Measurements from ENCODE around the gene OTC. TPM values are rescaled to one million over a fixed set of nuclear protein-coding genes. Genes with fewer than 3 reads are reported as not detected.

OTC gene
- total RNA-seq, 1 donor from 2014 or later = 0.71 TPM

DNA sequence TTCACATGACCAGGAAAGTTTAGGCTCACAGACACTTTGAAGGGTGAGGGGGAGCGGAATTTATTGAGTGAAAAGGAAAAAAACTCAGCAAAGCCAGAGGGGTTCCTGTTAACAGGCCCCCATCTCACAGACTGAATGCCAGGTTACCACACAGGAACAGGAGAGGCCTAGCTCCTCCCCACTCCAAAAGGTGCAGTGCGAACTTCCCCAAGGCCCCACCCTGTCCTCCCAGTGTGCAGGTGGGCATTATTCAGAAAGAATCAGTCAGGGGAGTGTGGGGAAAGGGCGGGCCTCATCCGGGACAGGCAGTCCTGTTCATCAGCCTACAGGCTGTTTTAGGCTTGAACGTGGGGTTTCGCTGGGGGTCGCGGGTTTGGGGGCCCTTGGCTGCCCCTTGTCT lies 4.0 kb downstream of the OTC start:
- no peaks in the 10 kb centered on the region for H3K27me3 ChIP-seq (ENCODE audit: low read depth)
- no peak overlapping the region for H3K4me3 ChIP-seq
- H3K9me3 ChIP-seq = no peaks in the 10 kb centered on the region
- DNase-seq = no peak
- no peak overlapping the region for H3K27ac ChIP-seq
- TF ChIP-seq, protein P1, sequence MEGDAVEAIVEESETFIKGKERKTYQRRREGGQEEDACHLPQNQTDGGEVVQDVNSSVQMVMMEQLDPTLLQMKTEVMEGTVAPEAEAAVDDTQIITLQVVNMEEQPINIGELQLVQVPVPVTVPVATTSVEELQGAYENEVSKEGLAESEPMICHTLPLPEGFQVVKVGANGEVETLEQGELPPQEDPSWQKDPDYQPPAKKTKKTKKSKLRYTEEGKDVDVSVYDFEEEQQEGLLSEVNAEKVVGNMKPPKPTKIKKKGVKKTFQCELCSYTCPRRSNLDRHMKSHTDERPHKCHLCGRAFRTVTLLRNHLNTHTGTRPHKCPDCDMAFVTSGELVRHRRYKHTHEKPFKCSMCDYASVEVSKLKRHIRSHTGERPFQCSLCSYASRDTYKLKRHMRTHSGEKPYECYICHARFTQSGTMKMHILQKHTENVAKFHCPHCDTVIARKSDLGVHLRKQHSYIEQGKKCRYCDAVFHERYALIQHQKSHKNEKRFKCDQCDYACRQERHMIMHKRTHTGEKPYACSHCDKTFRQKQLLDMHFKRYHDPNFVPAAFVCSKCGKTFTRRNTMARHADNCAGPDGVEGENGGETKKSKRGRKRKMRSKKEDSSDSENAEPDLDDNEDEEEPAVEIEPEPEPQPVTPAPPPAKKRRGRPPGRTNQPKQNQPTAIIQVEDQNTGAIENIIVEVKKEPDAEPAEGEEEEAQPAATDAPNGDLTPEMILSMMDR (IDR thresholded peaks at IDR 0.05) = no peak
- no peak for ATAC-seq
- no peaks in the 10 kb centered on the region for H3K4me1 ChIP-seq
- H3K36me3 ChIP-seq = no peaks in the 10 kb centered on the region
- intact Hi-C loops (cut with DNase I) = no loop called here

DNA sequence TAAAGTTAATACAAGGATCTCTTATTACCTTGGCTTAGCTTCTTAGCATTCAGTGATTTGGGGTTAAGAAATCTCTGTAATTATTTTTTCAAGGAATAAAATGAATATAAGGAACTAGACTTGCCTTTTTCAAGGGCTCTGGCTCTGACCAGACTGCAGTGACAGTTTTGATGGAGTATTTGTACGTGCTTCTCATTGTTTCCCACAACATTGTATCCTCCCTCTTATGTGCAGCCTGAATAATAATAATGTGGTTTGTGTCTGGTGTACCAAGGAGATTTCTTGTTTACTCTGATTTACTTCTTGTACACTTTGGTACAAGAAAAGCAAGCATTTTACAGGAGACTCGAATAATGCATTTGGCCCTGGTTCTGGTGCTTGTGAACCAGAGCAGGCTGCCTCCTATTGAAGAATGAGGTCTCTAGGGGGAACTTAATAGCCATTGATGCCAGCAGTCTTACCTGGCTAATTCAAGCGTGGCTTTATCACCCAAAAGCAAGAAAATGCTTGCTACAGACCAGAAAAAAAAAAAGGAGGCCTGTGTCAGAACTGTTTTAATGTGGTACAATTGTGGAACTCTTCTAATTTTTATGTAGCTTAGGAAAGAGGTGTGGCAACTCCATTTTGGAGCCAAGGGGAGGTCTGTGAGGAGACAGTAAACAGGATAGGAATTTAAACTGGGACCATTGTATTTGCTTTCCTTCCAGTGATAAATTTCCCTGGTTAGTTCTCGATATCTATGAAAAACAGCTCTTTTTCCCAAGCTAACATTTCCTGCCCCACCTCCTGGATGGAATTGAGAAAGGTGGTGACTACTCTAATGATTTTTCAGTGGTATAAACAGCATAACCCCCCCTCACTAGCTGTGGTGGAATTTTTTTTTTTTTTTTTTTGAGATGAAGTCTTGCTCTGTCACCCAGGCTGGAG lies 5.6 kb downstream of the OTC start:
- Histone ChIP-seq H3K27ac (no peak overlapping the region), H3K4me3 (no peak overlapping the region), H3K36me3 (no peaks in the 10 kb centered on the region), H3K27me3 (ENCODE audit: low read depth) (no peaks in the 10 kb centered on the region), H3K9me3 (no peaks in the 10 kb centered on the region), H3K4me1 (no peaks in the 10 kb centered on the region)
- DNase-seq (no peak), ATAC-seq (no peak)
- intact Hi-C loops (cut with DNase I) = no loop called here
- TF ChIP-seq, protein P1 (IDR thresholded peaks at IDR 0.05) = no peak

DNA sequence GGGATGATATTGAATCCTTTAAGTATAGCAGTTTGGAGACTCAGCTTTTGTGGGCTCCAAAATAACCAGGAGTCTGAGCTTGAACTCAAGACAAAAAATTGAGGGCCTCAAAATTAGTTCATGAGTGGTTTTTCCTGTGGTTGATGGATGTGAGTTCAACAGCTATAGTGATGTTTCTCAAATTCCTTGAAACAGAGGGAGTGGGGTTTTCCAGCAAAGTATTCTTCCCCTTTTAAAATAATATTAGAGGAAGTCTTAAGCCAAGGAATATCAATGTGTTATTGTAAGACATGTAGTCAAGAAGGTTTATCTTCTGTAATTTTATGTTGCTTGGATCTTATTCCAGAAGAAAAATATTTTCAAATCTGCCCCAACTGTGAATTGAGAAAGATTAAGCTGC lies 10.6 kb downstream of the OTC start:
- TF ChIP-seq, protein P1 (IDR thresholded peaks at IDR 0.05) = no peak
- no peak for ATAC-seq
- intact Hi-C loops (cut with DNase I) = no loop called here

DNA sequence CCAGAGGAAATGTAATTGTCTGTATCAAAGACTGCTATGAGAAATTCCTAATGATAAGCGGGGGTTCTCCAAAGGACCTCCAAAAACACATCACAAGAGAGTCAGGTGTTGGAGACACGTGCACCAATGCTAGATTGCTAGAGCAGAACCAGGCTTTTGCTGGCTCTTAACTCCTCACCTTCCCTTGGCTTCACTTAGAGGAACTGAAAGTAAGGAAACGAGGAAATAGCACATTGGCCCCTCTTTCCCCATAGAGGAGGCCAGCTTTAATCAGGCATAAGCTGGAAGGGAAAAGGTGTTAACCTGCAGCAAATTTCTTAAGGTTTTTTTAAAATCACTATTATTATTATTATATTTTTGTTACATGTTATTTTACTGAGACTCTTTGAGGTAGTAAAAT lies 13.6 kb downstream of the OTC start:
- TF ChIP-seq, protein P1 (IDR thresholded peaks at IDR 0.05) = no peak
- Histone ChIP-seq H3K27ac (no peak overlapping the region), H3K36me3 (no peaks in the 10 kb centered on the region), H3K27me3 (ENCODE audit: low read depth) (no peaks in the 10 kb centered on the region), H3K9me3 (no peaks in the 10 kb centered on the region), H3K4me3 (no peak overlapping the region), H3K4me1 (no peaks in the 10 kb centered on the region)
- intact Hi-C loops (cut with DNase I) = no loop called here
- ATAC-seq (no peak), DNase-seq (no peak)

More for the DNA sequence above, 10.6 kb downstream of the OTC start:
- no peak overlapping the region for H3K27ac ChIP-seq
- DNase-seq = no peak
- no peaks in the 10 kb centered on the region for H3K9me3 ChIP-seq
- H3K4me1 ChIP-seq = no peaks in the 10 kb centered on the region
- H3K36me3 ChIP-seq = no peaks in the 10 kb centered on the region
- H3K4me3 ChIP-seq = no peak overlapping the region
- no peaks in the 10 kb centered on the region for H3K27me3 ChIP-seq (ENCODE audit: low read depth)

DNA sequence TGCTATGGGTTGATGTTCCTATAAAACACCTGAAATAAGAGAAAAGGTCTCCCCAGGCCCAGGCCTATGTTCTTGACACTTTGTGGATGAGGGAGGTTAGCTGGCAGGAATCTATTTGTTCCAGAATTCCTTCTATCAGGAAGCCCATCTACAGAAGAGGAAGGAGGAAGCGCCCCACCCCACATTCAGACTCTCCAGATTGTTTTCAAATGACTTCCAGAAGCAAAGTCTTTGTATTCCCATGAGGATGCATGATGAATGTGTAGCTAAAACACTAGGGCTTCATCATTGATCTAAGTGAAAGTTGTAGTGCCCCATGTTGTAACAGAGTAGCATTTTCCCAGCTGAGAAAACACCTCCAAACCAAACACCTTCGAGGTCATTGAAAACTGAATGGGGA lies 16.4 kb downstream of the OTC start:
- ATAC-seq = no peak
- no peaks in the 10 kb centered on the region for H3K36me3 ChIP-seq
- H3K27ac ChIP-seq = no peak overlapping the region
- intact Hi-C loops (cut with DNase I) = no loop called here
- H3K4me1 ChIP-seq = no peaks in the 10 kb centered on the region
- no peaks in the 10 kb centered on the region for H3K27me3 ChIP-seq (ENCODE audit: low read depth)
- H3K4me3 ChIP-seq = no peak overlapping the region
- H3K9me3 ChIP-seq = no peaks in the 10 kb centered on the region
- TF ChIP-seq, protein P1 (IDR thresholded peaks at IDR 0.05) = no peak
- DNase-seq = no peak

Measured in lower lobe of right lung (tissue), 2 donors.